Effector memory CD4-positive, alpha-beta T cell (primary cell): ENCODE data around the gene TNFRSF11A.

Experiments
- DNase-seq, 3 donors: peaks; one replicate each; pipeline ENCODE4 v3.0.0-alpha.2; 2020
- H3K27ac ChIP-seq: 2 replicates; pipeline ENCODE4 v1.7.0; 2013; ENCODE audit warnings: mild to moderate bottlenecking, low read length, moderate library complexity; ENCODE audit not compliant: insufficient read depth, poor library complexity, severe bottlenecking
- H3K27me3 ChIP-seq: replicated peaks from 2 replicates; pipeline ENCODE4 v1.7.0; 2013; ENCODE audit warnings: mild to moderate bottlenecking, low read length; ENCODE audit not compliant: insufficient read depth, control insufficient read depth, poor library complexity, severe bottlenecking
- H3K36me3 ChIP-seq: 2 replicates; pipeline ENCODE4 v1.7.0; 2013; ENCODE audit warnings: mild to moderate bottlenecking, low read length, moderate library complexity; ENCODE audit not compliant: control insufficient read depth, insufficient read depth
- H3K4me1 ChIP-seq: 2 replicates; pipeline ENCODE4 v1.7.0; 2013; ENCODE audit warnings: low read length, mild to moderate bottlenecking; ENCODE audit not compliant: control insufficient read depth, insufficient read depth, poor library complexity, severe bottlenecking
- H3K4me3 ChIP-seq: 2 replicates; pipeline ENCODE4 v1.7.0; 2013; ENCODE audit warnings: low read length, low read depth, mild to moderate bottlenecking; ENCODE audit not compliant: insufficient read depth, poor library complexity, severe bottlenecking
- H3K9me3 ChIP-seq: 2 replicates; pipeline ENCODE4 v1.7.0; 2013; ENCODE audit warnings: mild to moderate bottlenecking, low read length, moderate library complexity; ENCODE audit not compliant: control insufficient read depth

The TNFRSF11A gene

DNA sequence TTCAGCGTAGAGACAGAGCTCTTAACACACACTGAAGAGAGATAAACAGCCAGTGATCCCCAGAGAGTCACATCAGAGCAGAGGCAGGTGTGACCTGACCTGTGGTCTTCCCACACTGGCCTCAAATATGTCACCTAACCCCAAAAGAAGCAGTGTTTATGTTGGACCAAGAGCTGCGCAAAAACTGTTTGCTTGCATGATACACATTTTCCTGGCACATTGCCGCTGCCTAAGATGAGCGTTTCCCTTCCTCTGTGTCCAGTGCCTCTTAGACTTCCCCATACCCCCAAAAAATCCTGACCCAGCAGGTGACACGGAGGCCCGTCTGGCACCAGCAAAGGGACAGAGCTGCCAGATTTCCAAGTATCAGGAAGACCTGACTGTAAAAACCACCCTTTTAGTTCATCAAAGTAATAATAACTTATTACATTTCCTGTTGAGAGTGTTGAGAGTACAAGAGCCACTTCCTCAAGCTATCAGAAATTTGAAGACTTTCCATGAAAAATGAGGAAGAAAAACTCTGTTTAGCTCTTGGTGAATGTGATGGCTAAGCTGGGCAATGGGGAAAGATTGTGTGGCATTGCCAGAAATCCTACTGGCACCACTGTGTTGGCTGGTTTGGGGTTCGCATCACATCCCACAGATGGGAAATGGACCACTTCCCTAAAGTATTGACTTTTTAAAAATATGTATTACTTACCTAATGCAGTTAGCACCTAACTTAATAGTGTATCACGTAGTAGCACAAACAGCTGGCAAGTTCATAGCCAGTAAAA lies 6.7 kb downstream of the TNFRSF11A start:
- Histone ChIP-seq H3K9me3 (no peaks in the 10 kb centered on the region), H3K36me3 (no peaks in the 10 kb centered on the region), H3K27ac (no peak overlapping the region), H3K4me1 (peaks cover 3% of the 10 kb centered on the region), H3K4me3 (no peak overlapping the region), H3K27me3 (peaks cover 21% of the 10 kb centered on the region)
- DNase-seq = no peak

GRCh38 chr18:62332431-62332830 lies 7.3 kb downstream of the TNFRSF11A start:
- Histone ChIP-seq H3K4me3 (no peak overlapping the region), H3K27me3 (peaks cover 14% of the 10 kb centered on the region), H3K4me1 (peaks cover under 1% of the 10 kb centered on the region)

DNA sequence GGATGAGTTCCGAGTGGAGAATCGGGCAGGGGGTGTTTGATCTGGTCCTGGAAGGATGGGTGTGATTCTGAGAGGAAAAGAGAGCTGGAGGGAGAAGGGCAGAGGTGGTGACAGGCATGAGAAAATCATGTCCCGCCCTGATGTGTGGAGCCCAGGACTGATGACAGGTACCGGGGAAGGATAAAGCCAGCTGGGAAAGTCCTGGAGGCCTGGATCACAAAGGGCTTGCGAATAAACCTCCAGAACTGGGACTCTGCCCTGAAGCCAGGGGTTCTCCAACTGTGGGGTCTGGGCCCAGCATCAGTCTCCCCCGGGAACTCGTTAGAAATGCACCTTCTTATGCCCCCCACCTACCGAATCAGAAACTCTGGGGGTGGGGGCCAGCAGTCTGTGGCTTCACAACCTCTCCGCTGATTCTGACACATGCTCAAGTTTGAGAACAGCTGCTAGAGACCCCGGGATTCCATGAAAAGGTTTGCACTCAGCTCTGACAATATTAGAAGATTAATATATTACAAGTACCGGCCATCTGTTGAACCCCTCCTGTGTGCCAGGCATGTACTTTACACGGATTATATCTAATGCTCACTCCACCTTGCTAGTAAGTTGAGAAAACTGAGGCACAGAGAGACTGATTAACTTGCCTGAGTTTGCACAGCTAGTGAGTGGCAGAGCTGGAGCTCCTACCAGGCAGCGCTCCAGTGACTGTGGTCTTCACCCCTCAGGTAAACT lies 8.0 kb downstream of the TNFRSF11A start:
- Histone ChIP-seq H3K27me3 (peaks cover 7% of the 10 kb centered on the region), H3K4me1 (no peaks in the 10 kb centered on the region), H3K36me3 (no peaks in the 10 kb centered on the region), H3K4me3 (no peak overlapping the region), H3K27ac (no peak overlapping the region), H3K9me3 (no peaks in the 10 kb centered on the region)
- no peak for DNase-seq

More at GRCh38 chr18:62332431-62332830, 7.3 kb downstream of the TNFRSF11A start:
- Histone ChIP-seq H3K36me3 (no peaks in the 10 kb centered on the region), H3K27ac (no peak overlapping the region), H3K9me3 (no peaks in the 10 kb centered on the region)
- DNase-seq = no peak

DNA sequence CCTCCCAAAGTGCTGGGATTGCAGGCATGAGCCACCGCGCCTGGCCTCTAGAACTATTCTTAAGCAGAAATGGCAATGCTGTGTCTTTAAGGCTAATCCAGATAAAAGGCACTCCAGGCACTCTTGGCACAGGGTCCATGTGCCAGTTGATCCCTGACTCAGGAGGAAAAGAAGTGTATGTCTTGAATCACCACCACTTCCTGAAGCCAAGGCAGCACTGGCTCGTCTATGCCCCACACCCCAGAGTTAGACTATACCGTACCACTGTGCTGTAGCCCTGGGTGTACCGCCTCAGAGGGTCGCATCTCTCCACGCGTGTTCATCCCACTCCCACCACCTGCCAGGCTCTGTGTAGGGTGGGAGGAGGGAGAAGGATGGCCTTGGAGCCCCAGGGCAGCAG lies 9.0 kb downstream of the TNFRSF11A start:
- H3K4me3 ChIP-seq = no peak overlapping the region
- peaks cover 4% of the 10 kb centered on the region for H3K27me3 ChIP-seq
- no peak overlapping the region for H3K27ac ChIP-seq
- no peaks in the 10 kb centered on the region for H3K9me3 ChIP-seq
- no peak for DNase-seq
- no peaks in the 10 kb centered on the region for H3K4me1 ChIP-seq
- H3K36me3 ChIP-seq = no peaks in the 10 kb centered on the region

DNA sequence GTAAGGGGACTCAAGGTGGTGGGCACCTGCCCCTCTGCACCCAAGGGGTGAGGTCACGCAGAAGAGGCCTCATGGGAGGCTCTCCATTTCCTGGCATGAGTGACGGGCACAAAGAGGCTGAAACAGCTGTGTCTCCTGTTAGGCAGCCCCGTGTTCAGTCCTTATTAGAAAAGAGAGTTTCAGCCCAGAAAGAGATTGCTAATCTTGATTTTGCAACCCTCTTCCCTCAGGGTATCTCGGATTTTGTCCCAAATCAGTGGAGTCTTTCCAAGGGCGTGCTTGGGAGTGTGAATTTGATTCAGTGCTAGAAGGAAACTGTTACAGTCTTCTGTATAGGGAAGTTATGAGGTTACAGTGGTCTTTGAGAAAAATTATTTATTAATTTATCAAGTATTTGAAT lies 10.4 kb downstream of the TNFRSF11A start:
- H3K27ac ChIP-seq = no peak overlapping the region
- H3K36me3 ChIP-seq = no peaks in the 10 kb centered on the region
- no peaks in the 10 kb centered on the region for H3K27me3 ChIP-seq
- no peaks in the 10 kb centered on the region for H3K9me3 ChIP-seq
- H3K4me3 ChIP-seq = no peak overlapping the region
- H3K4me1 ChIP-seq = no peaks in the 10 kb centered on the region
- no peak for DNase-seq

GRCh38 chr18:62336618-62337017 lies 11.5 kb downstream of the TNFRSF11A start:
- DNase-seq = no peak
- H3K27ac ChIP-seq = no peak overlapping the region
- no peaks in the 10 kb centered on the region for H3K36me3 ChIP-seq
- no peak overlapping the region for H3K4me3 ChIP-seq
- H3K27me3 ChIP-seq = no peaks in the 10 kb centered on the region
- H3K9me3 ChIP-seq = no peaks in the 10 kb centered on the region
- no peaks in the 10 kb centered on the region for H3K4me1 ChIP-seq

GRCh38 chr18:62337336-62337735 lies 12.2 kb downstream of the TNFRSF11A start:
- H3K36me3 ChIP-seq = no peaks in the 10 kb centered on the region
- no peak for DNase-seq

DNA sequence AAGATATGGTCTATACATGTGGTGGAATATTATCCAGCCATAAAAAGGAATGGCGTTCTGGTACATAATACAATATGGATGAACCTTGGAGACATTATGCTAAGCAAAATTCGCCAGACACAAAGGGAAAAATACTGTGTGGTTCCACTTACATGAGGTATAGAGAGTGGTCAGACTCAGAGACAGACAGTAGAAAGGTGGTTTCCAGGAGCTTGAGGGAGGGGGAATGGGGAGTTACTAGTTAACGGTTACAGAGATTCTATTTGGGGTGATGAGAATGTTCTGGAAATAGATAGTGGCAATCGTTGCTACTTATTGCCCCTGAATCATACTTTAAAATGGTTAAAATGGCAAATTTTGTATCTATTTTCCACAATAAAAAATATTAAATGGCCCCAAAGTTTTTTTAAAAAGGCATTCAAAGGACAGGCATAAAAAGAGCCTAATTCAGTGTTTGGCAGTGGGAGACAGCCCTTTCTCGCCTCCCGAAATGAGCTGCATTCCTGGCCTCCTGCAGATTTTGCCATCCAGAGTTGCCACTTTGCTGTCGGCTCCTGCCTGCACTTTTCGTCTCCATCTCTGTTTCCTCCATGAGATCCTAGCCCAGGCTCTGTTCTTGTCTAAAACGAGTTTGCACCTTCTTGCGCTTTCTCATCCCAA lies 13.5 kb downstream of the TNFRSF11A start:
- Histone ChIP-seq H3K27ac (no peak overlapping the region), H3K27me3 (no peaks in the 10 kb centered on the region), H3K4me3 (no peak overlapping the region), H3K36me3 (no peaks in the 10 kb centered on the region), H3K4me1 (no peaks in the 10 kb centered on the region), H3K9me3 (no peaks in the 10 kb centered on the region)
- DNase-seq = no peak

More at GRCh38 chr18:62337336-62337735, 12.2 kb downstream of the TNFRSF11A start:
- no peaks in the 10 kb centered on the region for H3K27me3 ChIP-seq
- H3K4me1 ChIP-seq = no peaks in the 10 kb centered on the region
- no peak overlapping the region for H3K4me3 ChIP-seq
- H3K9me3 ChIP-seq = no peaks in the 10 kb centered on the region
- H3K27ac ChIP-seq = no peak overlapping the region

DNA sequence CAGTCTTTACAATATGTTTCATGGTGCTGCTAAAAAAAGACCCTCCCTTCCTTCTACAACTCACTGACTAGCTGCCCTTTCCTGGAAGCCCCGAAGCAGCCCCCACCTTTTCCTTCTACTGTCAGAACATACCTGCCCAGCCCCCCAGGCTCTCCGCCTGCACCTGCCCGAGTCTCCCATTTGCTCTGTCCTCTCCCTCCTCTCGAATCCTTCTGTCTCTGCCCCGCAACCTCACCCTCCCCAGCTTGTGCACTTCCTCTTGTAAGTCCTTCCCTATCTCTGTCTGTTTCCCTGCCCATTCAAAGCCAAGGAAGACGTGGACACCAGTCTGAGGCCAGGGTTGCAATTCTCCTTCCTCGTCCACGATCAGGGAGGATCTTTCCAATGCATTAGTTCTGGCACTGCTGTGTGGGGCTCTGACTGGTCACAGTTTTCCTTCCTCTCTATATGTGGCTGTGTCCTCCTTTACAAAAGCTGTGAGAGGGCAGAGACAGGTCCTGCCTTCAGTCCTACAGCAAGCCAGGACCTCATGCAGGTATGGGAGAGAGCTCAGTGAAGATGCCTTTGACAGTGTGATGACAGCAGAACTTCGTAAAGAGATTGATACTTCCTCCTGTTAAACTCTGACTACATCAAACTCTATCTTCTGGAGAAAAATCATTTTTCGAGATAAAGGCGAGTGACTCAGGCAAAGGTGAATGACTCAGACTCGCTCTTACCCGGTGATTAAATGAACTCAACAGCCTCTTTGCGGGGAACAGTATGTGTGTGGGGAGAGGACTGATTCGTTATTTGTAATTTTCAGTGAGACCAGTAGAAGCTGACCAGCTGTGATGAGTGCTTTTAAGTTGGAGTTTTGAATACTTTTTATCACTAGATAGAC lies 14.2 kb downstream of the TNFRSF11A start:
- Histone ChIP-seq H3K27me3 (no peaks in the 10 kb centered on the region), H3K36me3 (no peaks in the 10 kb centered on the region), H3K9me3 (no peaks in the 10 kb centered on the region), H3K4me1 (no peaks in the 10 kb centered on the region), H3K4me3 (no peak overlapping the region), H3K27ac (no peak overlapping the region)
- no peak for DNase-seq
